Stimulated activated CD8-positive, alpha-beta memory T cell treated with anti-CD3 and anti-CD28 coated beads, Interleukin-4, amount 100 ng/mL, for 24 hours (primary cell): ENCODE measurements around the gene PHACTR1.

Experiments
- DNase-seq: peaks from one replicate; pipeline ENCODE4 v3.0.0-alpha.2; 2020; ENCODE audit warnings: low read depth

PHACTR1 gene

GRCh38 chr6:12992770-12993169 is 276.2 kb downstream of the PHACTR1 start:
- no peak for DNase-seq

GRCh38 chr6:12993283-12993898 is 276.8 kb downstream of the PHACTR1 start:
- no peak for DNase-seq

- DNase-seq, result no peak
Measured at GRCh38 chr6:12995419-12995818, 278.9 kb downstream of the PHACTR1 start.

- no peak for DNase-seq
Measured at GRCh38 chr6:13000537-13000936, 284.0 kb downstream of the PHACTR1 start.

GRCh38 chr6:13001927-13002326 is 285.4 kb downstream of the PHACTR1 start:
- no peak for DNase-seq

GRCh38 chr6:13004601-13005000 is 288.0 kb downstream of the PHACTR1 start:
- no peak for DNase-seq

- no peak for DNase-seq
Measured at GRCh38 chr6:13005994-13006393, 289.4 kb downstream of the PHACTR1 start.

GRCh38 chr6:13006578-13007300 is 290.2 kb downstream of the PHACTR1 start:
- no peak for DNase-seq

GRCh38 chr6:13007744-13008143 is 291.2 kb downstream of the PHACTR1 start:
- no peak for DNase-seq

- DNase-seq, result no peak
Measured at GRCh38 chr6:13009031-13009430, 292.5 kb downstream of the PHACTR1 start.

GRCh38 chr6:13009461-13009860 is 292.9 kb downstream of the PHACTR1 start:
- DNase-seq, result no peak

GRCh38 chr6:13011612-13012146 is 295.1 kb downstream of the PHACTR1 start:
- no peak for DNase-seq

- DNase-seq, result no peak
Measured at GRCh38 chr6:13012296-13012695, 295.7 kb downstream of the PHACTR1 start.

- no peak for DNase-seq
Measured at GRCh38 chr6:13012977-13013680, 296.6 kb downstream of the PHACTR1 start.

GRCh38 chr6:13013681-13014503 is 297.3 kb downstream of the PHACTR1 start:
- no peak for DNase-seq

- DNase-seq, result no peak
Measured at GRCh38 chr6:13014504-13015378, 298.2 kb downstream of the PHACTR1 start.

GRCh38 chr6:13015379-13015681 is 298.8 kb downstream of the PHACTR1 start:
- no peak for DNase-seq

GRCh38 chr6:13024616-13025015 is 308.0 kb downstream of the PHACTR1 start:
- DNase-seq, result no peak

- no peak for DNase-seq
Measured at GRCh38 chr6:13025893-13026499, 309.4 kb downstream of the PHACTR1 start.

GRCh38 chr6:13026557-13026956 is 310.0 kb downstream of the PHACTR1 start:
- DNase-seq, result no peak

GRCh38 chr6:13027207-13027606 is 310.6 kb downstream of the PHACTR1 start:
- DNase-seq, result no peak
